Smooth muscle cell (in vitro differentiated cells): ENCODE measurements around the gene H2BW2. TPM values are rescaled to one million over a fixed set of nuclear protein-coding genes. Genes with fewer than 3 reads are reported as not detected.

Source experiments
- DNase-seq: peaks from one replicate; lab custom pipeline; 2025; ENCODE audit not compliant: unreplicated experiment; lab: John Stamatoyannopoulos, UW
- H2AFZ ChIP-seq: fragments of 200-600 bp; sonication (generic); 2 replicates; pipeline ENCODE4 v1.6.0; 2016; ENCODE audit warnings: antibody characterized with exemption, low read depth, mild to moderate bottlenecking
- H3F3A ChIP-seq: fragments of 200-600 bp; sonication (generic); 2 replicates; pipeline ENCODE4 v1.6.0; 2017; ENCODE audit warnings: antibody characterized with exemption, low read depth
- H3K27ac ChIP-seq: fragments of 200-600 bp; sonication (generic); 2 replicates; pipeline ENCODE4 v1.5.1; 2016; ENCODE audit warnings: low read depth, mild to moderate bottlenecking
- H3K27me3 ChIP-seq: fragments of 200-600 bp; sonication (generic); 2 replicates; pipeline ENCODE4 v1.6.1; 2016; ENCODE audit warnings: low read depth, mild to moderate bottlenecking
- H3K36me3 ChIP-seq: fragments of 200-600 bp; sonication (generic); 2 replicates; pipeline ENCODE4 v1.5.1; 2016; ENCODE audit warnings: low read depth
- H3K4me1 ChIP-seq: fragments of 200-600 bp; sonication (generic); 2 replicates; pipeline ENCODE4 v1.5.1; 2016; ENCODE audit warnings: low read depth
- H3K4me2 ChIP-seq: fragments of 200-600 bp; sonication (generic); 2 replicates; pipeline ENCODE4 v1.6.0; 2016; ENCODE audit warnings: mild to moderate bottlenecking
- H3K4me3 ChIP-seq: fragments of 200-600 bp; sonication (generic); 2 replicates; pipeline ENCODE4 v1.5.1; 2016; ENCODE audit warnings: mild to moderate bottlenecking
- H3K79me2 ChIP-seq: fragments of 200-600 bp; sonication (generic); 2 replicates; pipeline ENCODE4 v1.6.0; 2016; ENCODE audit warnings: low read depth, mild to moderate bottlenecking
- H3K9ac ChIP-seq: fragments of 200-600 bp; sonication (generic); 2 replicates; pipeline ENCODE4 v1.6.0; 2016; ENCODE audit warnings: low read depth
- H3K9me3 ChIP-seq: fragments of 200-600 bp; sonication (generic); replicated peaks from 2 replicates; pipeline ENCODE4 v1.5.1; 2016; ENCODE audit warnings: low read depth
- H4K20me1 ChIP-seq: fragments of 200-600 bp; sonication (generic); 2 replicates; pipeline ENCODE4 v1.6.0; 2016; ENCODE audit warnings: low read depth
- WGBS: methylation state at CpG from one replicate; pipeline ENCODE4 v1.1.7; 2016; ENCODE audit warnings: low lambda C conversion rate; 5-methylcytosine and 5-hydroxymethylcytosine counted together
- polyA plus RNA-seq: library from polyadenylated mRNA; unstranded; fragments of >200 nt; fragmentation: Nextera tagmentation; extraction: Ambion mirVana; gene quantifications from 2 replicates; pipeline ENCODE4 v1.2.1, GENCODE V29; 2016
- total RNA-seq: library from RNA; depleted of rRNA; stranded (reverse); fragments of >200 nt; gene quantifications from 2 replicates; pipeline ENCODE4 v1.2.3, GENCODE V29; 2014
- TF ChIP-seq, protein P1 (sequence below): fragments of 200-600 bp; sonication (generic); IDR thresholded peaks from 2 replicates; pipeline ENCODE4 v1.5.1; 2017; ENCODE audit warnings: borderline replicate concordance, mild to moderate bottlenecking, antibody characterized with exemption; ENCODE audit not compliant: insufficient read depth, poor library complexity, severe bottlenecking

The H2BW2 gene
- total and polyA plus RNA-seq, 2 experiments from 2014 or later = 0.13 TPM; not detected in 1

DNA sequence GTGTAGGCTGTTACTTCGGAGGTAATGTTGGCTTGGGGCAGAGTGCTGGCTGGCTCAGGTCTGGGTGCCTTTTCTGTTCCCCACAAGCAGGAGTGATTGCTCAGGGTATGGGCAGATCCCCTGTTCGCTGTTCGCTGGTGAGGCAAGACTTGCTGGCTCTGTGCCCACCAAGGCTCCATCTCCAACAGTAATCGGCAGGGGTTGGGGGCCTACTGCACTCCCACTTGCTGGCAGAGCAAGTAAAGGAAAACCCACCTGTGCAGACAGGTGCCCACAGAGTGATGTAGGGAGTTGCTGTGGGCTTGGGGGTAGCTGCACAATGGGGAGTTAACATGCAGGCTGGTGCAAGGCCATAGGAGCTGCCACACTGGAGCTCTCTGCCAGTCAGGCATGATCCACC is 44.3 kb downstream of the H2BW2 start:
- WGBS = 81% methylated on average over 4 of the region's 4 CpGs
- Histone ChIP-seq H3K9me3 (no peaks in the 10 kb centered on the region), H4K20me1 (no peaks in the 10 kb centered on the region), H3K27ac (no peak overlapping the region), H3K4me1 (no peaks in the 10 kb centered on the region), H3K4me2 (no peak overlapping the region), H3K4me3 (no peak overlapping the region), H3K36me3 (no peaks in the 10 kb centered on the region), H3F3A (no peaks in the 10 kb centered on the region), H3K9ac (no peak overlapping the region), H3K27me3 (no peaks in the 10 kb centered on the region), H3K79me2 (no peaks in the 10 kb centered on the region), H2AFZ (no peak overlapping the region)
- TF ChIP-seq, protein P1, sequence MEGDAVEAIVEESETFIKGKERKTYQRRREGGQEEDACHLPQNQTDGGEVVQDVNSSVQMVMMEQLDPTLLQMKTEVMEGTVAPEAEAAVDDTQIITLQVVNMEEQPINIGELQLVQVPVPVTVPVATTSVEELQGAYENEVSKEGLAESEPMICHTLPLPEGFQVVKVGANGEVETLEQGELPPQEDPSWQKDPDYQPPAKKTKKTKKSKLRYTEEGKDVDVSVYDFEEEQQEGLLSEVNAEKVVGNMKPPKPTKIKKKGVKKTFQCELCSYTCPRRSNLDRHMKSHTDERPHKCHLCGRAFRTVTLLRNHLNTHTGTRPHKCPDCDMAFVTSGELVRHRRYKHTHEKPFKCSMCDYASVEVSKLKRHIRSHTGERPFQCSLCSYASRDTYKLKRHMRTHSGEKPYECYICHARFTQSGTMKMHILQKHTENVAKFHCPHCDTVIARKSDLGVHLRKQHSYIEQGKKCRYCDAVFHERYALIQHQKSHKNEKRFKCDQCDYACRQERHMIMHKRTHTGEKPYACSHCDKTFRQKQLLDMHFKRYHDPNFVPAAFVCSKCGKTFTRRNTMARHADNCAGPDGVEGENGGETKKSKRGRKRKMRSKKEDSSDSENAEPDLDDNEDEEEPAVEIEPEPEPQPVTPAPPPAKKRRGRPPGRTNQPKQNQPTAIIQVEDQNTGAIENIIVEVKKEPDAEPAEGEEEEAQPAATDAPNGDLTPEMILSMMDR = no peak
- no peak for DNase-seq

DNA sequence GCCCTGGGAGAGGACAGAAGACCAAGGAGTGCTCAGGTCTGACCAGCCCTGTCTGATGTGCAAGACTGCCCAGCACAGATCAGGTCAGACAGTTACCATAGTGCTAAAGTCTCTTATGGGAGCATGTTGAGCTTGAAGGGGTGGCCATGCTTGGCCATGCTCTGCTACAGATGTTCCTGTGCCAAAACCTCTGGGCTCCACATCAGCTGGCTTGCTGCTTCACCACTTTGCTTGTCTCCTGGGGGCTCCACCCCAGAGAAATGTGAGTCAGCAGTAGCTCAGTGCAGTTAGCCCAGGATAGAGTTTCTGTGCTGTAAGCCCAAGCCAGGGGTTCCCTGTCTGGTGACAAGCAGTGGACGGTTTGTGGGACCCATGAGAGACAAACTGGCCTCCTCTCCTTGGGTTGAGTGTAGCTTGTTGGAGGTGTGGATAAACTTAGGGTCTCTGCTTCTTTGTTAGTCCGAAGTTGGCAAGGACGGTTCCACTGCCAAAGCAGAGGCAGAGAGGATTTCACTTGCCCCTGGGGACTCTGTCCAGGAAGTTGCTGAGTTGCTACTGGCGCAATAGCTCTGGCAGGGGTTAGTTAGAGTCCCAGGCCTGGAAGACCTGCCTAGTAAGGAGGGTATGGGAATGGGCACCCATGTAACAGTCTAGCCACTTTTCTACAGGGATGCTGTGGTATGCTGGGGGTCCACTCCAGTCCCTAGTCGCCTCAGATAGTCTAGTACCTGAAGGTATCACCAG is 45.0 kb downstream of the H2BW2 start:
- no peaks in the 10 kb centered on the region for H3K27me3 ChIP-seq
- no peak for DNase-seq
- H3K79me2 ChIP-seq = no peaks in the 10 kb centered on the region
- H3K36me3 ChIP-seq = no peaks in the 10 kb centered on the region
- no peak overlapping the region for H2AFZ ChIP-seq
- no peaks in the 10 kb centered on the region for H3K9me3 ChIP-seq
- H3K27ac ChIP-seq = no peak overlapping the region
- H4K20me1 ChIP-seq = no peaks in the 10 kb centered on the region
- H3K4me3 ChIP-seq = no peak overlapping the region
- H3F3A ChIP-seq = no peaks in the 10 kb centered on the region
- no peak overlapping the region for H3K9ac ChIP-seq
- no peaks in the 10 kb centered on the region for H3K4me1 ChIP-seq
- no peak overlapping the region for H3K4me2 ChIP-seq
- TF ChIP-seq, protein P1 = no peak
- 66% methylated on average over 5 of the region's 5 CpGs for WGBS

DNA sequence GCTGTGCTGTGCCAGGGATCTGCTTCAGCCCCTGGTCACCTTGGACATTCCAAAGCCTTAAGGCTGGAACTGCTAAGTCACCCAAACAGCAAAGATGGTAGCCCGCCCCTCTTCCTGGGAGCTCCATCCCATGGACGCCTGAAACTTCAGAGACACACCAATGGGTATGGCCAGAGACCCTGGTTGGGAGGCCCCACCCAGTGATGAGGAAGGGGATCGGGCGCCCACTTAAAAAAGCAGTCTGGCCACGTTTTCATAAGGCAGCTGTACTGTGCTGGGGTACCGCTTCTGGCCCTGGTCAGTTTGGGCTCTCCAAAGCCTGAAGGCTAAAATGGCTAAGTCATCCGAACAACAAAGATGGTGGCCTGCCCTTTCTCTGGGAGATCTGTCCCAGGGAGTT is 45.7 kb downstream of the H2BW2 start:
- TF ChIP-seq, protein P1 = no peak
- Histone ChIP-seq H3K36me3 (no peaks in the 10 kb centered on the region), H3K79me2 (no peaks in the 10 kb centered on the region), H3K27ac (no peak overlapping the region), H2AFZ (no peak overlapping the region), H3K4me1 (no peaks in the 10 kb centered on the region), H3K9me3 (no peaks in the 10 kb centered on the region), H3K9ac (no peak overlapping the region), H3K27me3 (no peaks in the 10 kb centered on the region), H4K20me1 (no peaks in the 10 kb centered on the region), H3K4me2 (no peak overlapping the region), H3K4me3 (no peak overlapping the region), H3F3A (no peaks in the 10 kb centered on the region)
- 77% methylated on average over 7 of the region's 7 CpGs for WGBS
- DNase-seq = no peak

DNA sequence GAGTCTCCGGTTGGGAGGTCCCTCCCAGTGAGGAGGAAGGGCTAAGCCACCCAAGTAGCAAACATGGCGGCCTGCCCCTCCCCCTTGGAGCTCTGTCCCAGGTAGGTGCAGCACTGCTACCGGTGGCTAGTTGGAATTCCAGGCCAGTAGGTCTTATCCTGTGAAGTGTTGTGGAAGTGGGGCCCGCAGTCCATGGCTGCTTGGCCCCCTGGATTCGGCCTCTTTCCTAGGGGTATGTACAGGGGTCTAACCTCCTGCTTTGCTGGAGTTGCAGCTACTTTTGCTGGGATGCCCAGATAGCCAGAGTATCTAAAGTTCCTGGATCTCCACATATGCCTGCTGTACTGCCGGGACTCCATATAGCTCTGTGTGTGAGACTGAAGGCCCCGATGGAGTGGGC is 46.2 kb downstream of the H2BW2 start:
- Histone ChIP-seq H3K9me3 (no peaks in the 10 kb centered on the region), H3K27ac (no peak overlapping the region), H2AFZ (no peak overlapping the region), H3K79me2 (no peaks in the 10 kb centered on the region), H3K4me2 (no peak overlapping the region), H3K4me3 (no peak overlapping the region), H3K9ac (no peak overlapping the region), H4K20me1 (no peaks in the 10 kb centered on the region), H3F3A (no peaks in the 10 kb centered on the region), H3K36me3 (no peaks in the 10 kb centered on the region), H3K27me3 (no peaks in the 10 kb centered on the region), H3K4me1 (no peaks in the 10 kb centered on the region)
- DNase-seq = no peak
- 70% methylated on average over 7 of the region's 7 CpGs for WGBS
- TF ChIP-seq, protein P1 = no peak
